ENCODE data around the gene NXF3.

GRCh38 chrX:103101299-103102042 lies 8.5 kb upstream of the NXF3 start:
- TF ChIP-seq CTCF (IDR thresholded peaks at IDR 0.05), result no peak
- TF ChIP-seq POLR2A (IDR thresholded peaks at IDR 0.05), result no peak

Data from stomach (tissue), 4 donors.